H9 (cell line): ENCODE measurements around the gene LMX1B. TPM values are rescaled to one million over a fixed set of nuclear protein-coding genes. Genes with fewer than 3 reads are reported as not detected.

Source experiments
- DNase-seq: peaks from one replicate; pipeline ENCODE4 v3.0.0-alpha.2; 2017
- H2AFZ ChIP-seq: one replicate; pipeline ENCODE4 v1.6.1; 2013; ENCODE audit warnings: mild to moderate bottlenecking, low read length, control low read depth, moderate library complexity
- H2AK5ac ChIP-seq: 2 replicates; pipeline ENCODE4 v1.6.1; 2013; ENCODE audit warnings: low read length, control low read depth, mixed read lengths; ENCODE audit not compliant: insufficient read length
- H2BK120ac ChIP-seq: one replicate; pipeline ENCODE4 v1.6.1; 2013; ENCODE audit warnings: low read depth, mild to moderate bottlenecking, low read length, control low read depth, inconsistent platforms; ENCODE audit not compliant: poor library complexity, severe bottlenecking
- H2BK12ac ChIP-seq: 2 replicates; pipeline ENCODE4 v1.6.1; 2013; ENCODE audit warnings: low read length, control low read depth, mixed read lengths, low read depth; ENCODE audit not compliant: insufficient read length
- H2BK15ac ChIP-seq: 2 replicates; pipeline ENCODE4 v1.6.1; 2013; ENCODE audit warnings: low read depth, low read length, control low read depth
- H2BK20ac ChIP-seq: one replicate; pipeline ENCODE4 v1.6.1; 2013; ENCODE audit warnings: low read depth, mild to moderate bottlenecking, low read length, control low read depth, inconsistent platforms; ENCODE audit not compliant: poor library complexity, severe bottlenecking
- H2BK5ac ChIP-seq: 2 replicates; pipeline ENCODE4 v1.6.1; 2013; ENCODE audit warnings: low read length, control low read depth, mixed read lengths; ENCODE audit not compliant: insufficient read length
- H3K14ac ChIP-seq: 2 replicates; pipeline ENCODE4 v1.6.1; 2013; ENCODE audit warnings: low read length, control low read depth; ENCODE audit not compliant: insufficient read depth
- H3K18ac ChIP-seq: 2 replicates; pipeline ENCODE4 v1.6.1; 2013; ENCODE audit warnings: low read depth, mild to moderate bottlenecking, mixed read lengths, low read length, control low read depth; ENCODE audit not compliant: insufficient read length
- H3K23ac ChIP-seq: 2 replicates; pipeline ENCODE4 v1.6.1; 2013; ENCODE audit warnings: low read length, control low read depth, mixed read lengths, low read depth; ENCODE audit not compliant: insufficient read length
- H3K23me2 ChIP-seq: 2 replicates; pipeline ENCODE4 v1.6.1; 2013; ENCODE audit warnings: low read depth, mild to moderate bottlenecking, mixed read lengths, low read length, control low read depth; ENCODE audit not compliant: insufficient read length, poor library complexity, severe bottlenecking
- H3K27ac ChIP-seq: 2 replicates; pipeline ENCODE4 v1.5.1; 2013; ENCODE audit warnings: low read length, control low read depth, mixed read lengths, low read depth; ENCODE audit not compliant: insufficient read length
- H3K27me3 ChIP-seq: 2 replicates; pipeline ENCODE4 v1.6.1; 2013; ENCODE audit warnings: low read length, control low read depth, inconsistent platforms; ENCODE audit not compliant: insufficient read depth
- H3K4ac ChIP-seq: 2 replicates; pipeline ENCODE4 v1.6.1; 2013; ENCODE audit warnings: low read depth, mild to moderate bottlenecking, control low read depth, inconsistent platforms, low read length, moderate library complexity
- H3K4me1 ChIP-seq: 2 replicates; pipeline ENCODE4 v1.6.1; 2013; ENCODE audit warnings: low read length, control low read depth, inconsistent platforms; ENCODE audit not compliant: insufficient read depth
- H3K4me2 ChIP-seq: 2 replicates; pipeline ENCODE4 v1.6.1; 2013; ENCODE audit warnings: low read length, control low read depth, mixed read lengths; ENCODE audit not compliant: insufficient read length, insufficient read depth
- H3K56ac ChIP-seq: 2 replicates; pipeline ENCODE4 v1.6.1; 2013; ENCODE audit warnings: low read depth, mild to moderate bottlenecking, mixed read lengths, low read length, control low read depth; ENCODE audit not compliant: insufficient read length
- H3K79me1 ChIP-seq: 2 replicates; pipeline ENCODE4 v1.6.1; 2013; ENCODE audit warnings: low read depth, mild to moderate bottlenecking, moderate library complexity, low read length, control low read depth, inconsistent platforms; ENCODE audit not compliant: insufficient read depth, poor library complexity, severe bottlenecking
- H3K79me2 ChIP-seq: 2 replicates; pipeline ENCODE4 v1.6.1; 2013; ENCODE audit warnings: low read length, control low read depth, inconsistent platforms; ENCODE audit not compliant: insufficient read depth
- H3K9ac ChIP-seq: 2 replicates; pipeline ENCODE4 v1.6.1; 2013; ENCODE audit warnings: low read length, control low read depth, mixed read lengths; ENCODE audit not compliant: insufficient read length; ENCODE audit errors: extremely low read depth
- H3K9me3 ChIP-seq: one replicate; pipeline ENCODE4 v1.6.1; 2013; ENCODE audit warnings: low read depth, low read length, inconsistent platforms; ENCODE audit not compliant: control insufficient read depth
- H3T11ph ChIP-seq: one replicate; pipeline ENCODE4 v1.6.1; 2013; ENCODE audit warnings: mild to moderate bottlenecking, low read length, control low read depth, inconsistent platforms
- H4K20me1 ChIP-seq: one replicate; pipeline ENCODE4 v1.6.1; 2013; ENCODE audit not compliant: control insufficient read depth, insufficient read length, insufficient read depth
- H4K5ac ChIP-seq: 2 replicates; pipeline ENCODE4 v1.6.1; 2013; ENCODE audit warnings: low read depth, mild to moderate bottlenecking, mixed read lengths, low read length, control low read depth; ENCODE audit not compliant: insufficient read length
- H4K8ac ChIP-seq: replicated peaks from 2 replicates; pipeline ENCODE4 v1.6.1; 2013; ENCODE audit warnings: low read length, control low read depth, mixed read lengths, low read depth; ENCODE audit not compliant: insufficient read length
- H4K91ac ChIP-seq: 2 replicates; pipeline ENCODE4 v1.6.1; 2013; ENCODE audit warnings: low read depth, mild to moderate bottlenecking, moderate library complexity, mixed read lengths, low read length, control low read depth; ENCODE audit not compliant: insufficient read length
- H3K27ac Mint-ChIP-seq, 3 experiments: 2 replicates in 2 of 3; 3 replicates in 1 of 3; pipeline ENCODE4 v1.8.0; 2020 to 2021; ENCODE audit warnings: mixed read lengths in 3 of 3, mild to moderate bottlenecking in 1 of 3, moderate library complexity in 1 of 3
- H3K27me3 Mint-ChIP-seq: 2 replicates; pipeline ENCODE4 v1.8.0; 2021; ENCODE audit warnings: low read depth, mild to moderate bottlenecking, moderate library complexity, mixed read lengths
- H3K36me3 Mint-ChIP-seq, 3 experiments: 2 replicates in 2 of 3; 3 replicates in 1 of 3; pipeline ENCODE4 v1.8.0; 2020 to 2021; ENCODE audit warnings: low read depth in 3 of 3, mixed read lengths in 3 of 3; ENCODE audit not compliant: insufficient read depth in 1 of 3
- H3K4me1 Mint-ChIP-seq, 2 experiments: 2 replicates each; pipeline ENCODE4 v1.8.0; 2020; ENCODE audit warnings: mixed read lengths in 2 of 2
- H3K4me3 Mint-ChIP-seq, 2 experiments: 2 replicates in 1 of 2; 3 replicates in 1 of 2; pipeline ENCODE4 v1.8.0; 2020 to 2021; ENCODE audit warnings: mild to moderate bottlenecking in 2 of 2, mixed read lengths in 2 of 2, moderate library complexity in 1 of 2
- H3K9me3 Mint-ChIP-seq, 2 experiments: 2 replicates in 1 of 2; 3 replicates in 1 of 2; pipeline ENCODE4 v1.8.0; 2020; ENCODE audit warnings: mild to moderate bottlenecking in 2 of 2, mixed read lengths in 2 of 2, moderate library complexity in 1 of 2
- CTCF ChIP-seq: fragments of 200-600 bp; sonication (generic); conservative IDR thresholded peaks from 3 replicates; pipeline ENCODE4 v1.8.0; 2021; ENCODE audit warnings: antibody characterized with exemption, mild to moderate bottlenecking
- WGBS: extraction: QIAGEN DNeasy Blood & Tissue Kit; methylation state at CpG from one replicate; pipeline ENCODE4 v1.1.7; 2013; ENCODE audit warnings: missing lambda C conversion rate, low lambda C conversion rate, mixed read lengths; ENCODE audit not compliant: insufficient read length; ENCODE audit errors: extremely low coverage; 5-methylcytosine and 5-hydroxymethylcytosine counted together
- total RNA-seq: library from RNA; stranded (reverse); gene quantifications from 2 replicates; pipeline ENCODE4 v1.2.1, GENCODE V29; 2021

The LMX1B gene
- total RNA-seq, 1 experiment from 2014 or later = 0.85 TPM

GRCh38 chr9:126583144-126583760 lies 30.5 kb upstream of the LMX1B start:
- peaks cover 26% of the 10 kb centered on the region for H3K27me3 Mint-ChIP-seq
- Histone ChIP-seq H2BK20ac (no peak overlapping the region), H3K23me2 (no peaks in the 10 kb centered on the region), H4K5ac (no peak overlapping the region), H4K8ac (no peak overlapping the region), H3K23ac (no peak overlapping the region), H3K27ac (no peak overlapping the region), H2BK15ac (no peak overlapping the region), H3K9me3 (no peaks in the 10 kb centered on the region), H2BK12ac (no peak overlapping the region), H3K14ac (no peak overlapping the region), H3K4me1 (no peaks in the 10 kb centered on the region; the same call in 1 of the 2 replicates), H3K18ac (no peak overlapping the region), H4K20me1 (no peaks in the 10 kb centered on the region), H3K4ac (no peak overlapping the region), H3K56ac (no peak overlapping the region), H3K79me1 (no peaks in the 10 kb centered on the region), H2BK120ac (no peak overlapping the region), H4K91ac (no peak overlapping the region), H3K79me2 (no peaks in the 10 kb centered on the region), H3K4me2 (no peak overlapping the region), H3K27me3 (no peaks in the 10 kb centered on the region), H3T11ph (no peak overlapping the region), H3K9ac (no peak overlapping the region), H2AK5ac (no peak overlapping the region), H2AFZ (no peak overlapping the region), H2BK5ac (no peak overlapping the region)
- no peak overlapping the region for H3K27ac Mint-ChIP-seq
- no CpG with 5 or more reads among the region's 17 CpGs for WGBS
- no peaks in the 10 kb centered on the region; a peak in 1 of 7 replicates for H3K36me3 Mint-ChIP-seq
- no peak for DNase-seq
- H3K4me1 Mint-ChIP-seq = peaks cover 18 to 29% of the 10 kb centered on the region in 2 experiments
- H3K9me3 Mint-ChIP-seq = peaks cover 0 to 2% of the 10 kb centered on the region in 2 experiments; a peak in 1 of 5 replicates
- no peak for TF ChIP-seq CTCF
- H3K4me3 Mint-ChIP-seq = no peak overlapping the region
